Measurements from ENCODE around the gene MAGEF1. TPM values are rescaled to one million over a fixed set of nuclear protein-coding genes. Genes with fewer than 3 reads are reported as not detected.

The MAGEF1 gene
- total and polyA plus RNA-seq, 10 of the 15 experiments (the other 5 are each of a cell fraction or from before 2014, with no cell fraction given): 2.3 to 62.2 (median 27.1) TPM

DNA sequence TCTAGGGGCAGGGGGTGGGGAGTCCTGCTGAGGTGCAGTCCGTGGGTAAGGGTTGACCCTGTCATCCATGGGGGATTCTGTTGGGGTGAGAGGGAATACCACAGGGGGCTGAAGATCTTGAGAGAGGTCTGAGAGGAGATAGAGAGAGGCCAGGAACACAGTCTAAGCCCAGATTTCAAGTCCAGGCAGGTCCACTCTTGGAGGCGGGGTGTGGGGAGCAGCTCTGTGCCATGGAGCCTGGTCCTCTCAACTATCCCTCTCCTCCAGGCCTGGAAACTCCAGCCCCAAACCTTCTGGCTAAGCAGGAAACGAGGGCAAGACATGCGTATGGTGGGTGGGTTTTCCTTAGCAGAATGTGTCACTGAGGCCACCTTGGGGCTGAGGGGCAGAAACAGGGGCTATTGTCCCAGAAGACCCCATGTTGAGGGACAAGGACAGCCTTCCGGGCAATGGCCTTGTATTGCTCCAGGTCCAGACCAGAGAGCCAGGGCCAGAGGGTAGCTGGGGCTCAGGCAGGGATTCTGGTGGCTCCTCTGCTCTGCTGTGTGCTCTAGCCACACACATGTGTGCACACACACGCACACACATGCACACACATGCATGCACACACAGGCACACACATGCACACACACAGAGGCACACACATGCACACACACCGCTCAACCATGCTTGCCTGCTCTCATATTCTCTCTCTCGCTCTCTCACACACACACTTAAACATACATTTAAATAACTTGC, 48.6 kb upstream of the MAGEF1 start (continued):
- TF ChIP-seq E2F8 (IDR thresholded peaks at IDR 0.05; ENCODE audit: low read depth, partially characterized antibody): no peak
- TF ChIP-seq ZNF622 (IDR thresholded peaks at IDR 0.05): no peak

GRCh38 chr3:184759666-184760200, 47.9 kb upstream of the MAGEF1 start:
- no peak overlapping the region for H3K27ac ChIP-seq (ENCODE audit: control insufficient read depth, insufficient read depth)
- WGBS (ENCODE audit: insufficient coverage, insufficient replicate concordance, low lambda C conversion rate, missing lambda C conversion rate): 38% methylated on average over 12 of the region's 14 CpGs
- no peaks in the 10 kb centered on the region for H3K9me3 ChIP-seq (replicated peaks; ENCODE audit: control insufficient read depth, insufficient read depth, low read length)
- H3K27me3 ChIP-seq (replicated peaks in 1 of 2; ENCODE audit: control insufficient read depth in 2 of 2, insufficient read depth in 2 of 2, low read length in 1 of 2): no peaks in the 10 kb centered on the region
- no peak overlapping the region for H3K4me2 ChIP-seq (ENCODE audit: control insufficient read depth, insufficient read depth)
- no peaks in the 10 kb centered on the region for H3K79me2 ChIP-seq (ENCODE audit: control insufficient read depth, insufficient read depth, low read length)
- no peak overlapping the region for H3K9ac ChIP-seq (ENCODE audit: control insufficient read depth, insufficient read depth, low read length)
- no peaks in the 10 kb centered on the region for H3K36me3 ChIP-seq (ENCODE audit: control insufficient read depth in 2 of 2, insufficient read depth in 2 of 2, low read length in 1 of 2)
- in situ Hi-C loops (cut with MboI): no loop called here
- intact Hi-C loops (cut with micrococcal nuclease; ENCODE audit: unreplicated experiment): no loop called here
- DNase-seq (ENCODE audit: low read depth, low spot score) (no peak), ATAC-seq (no peak), FAIRE-seq (no peak)
- ChIA-PET POLR2A (no interaction called here), CTCF (interaction anchor here (0.7 to 1.0 kb wide), 2 partner anchors 9 to 20 kb away, joined by 3 read pairs; no protein-coding TSS in a partner anchor), SMC1A (ENCODE audit: uncharacterized antibody, unreplicated experiment) (no interaction called here), RAD21 (ENCODE audit: unreplicated experiment) (no interaction called here)
- BruUV-seq (replicated peaks): no TSS peak
- no peak overlapping the region for H3K4me3 ChIP-seq
- H2AFZ ChIP-seq (ENCODE audit: control insufficient read depth, low read depth, low read length): no peak overlapping the region
- H3K4me1 ChIP-seq (ENCODE audit: control insufficient read depth, insufficient read depth, low read length): peaks cover 4% of the 10 kb centered on the region; the same call in 1 of the 2 replicates
- TF ChIP-seq ZNF24 (IDR thresholded peaks at IDR 0.05) (no peak), ZNF274 (IDR thresholded peaks at IDR 0.05; ENCODE audit: insufficient read depth, insufficient read length) (no peak), PAX8 (IDR thresholded peaks at IDR 0.05) (no peak), RCOR1 (conservative IDR thresholded peaks at IDR 0.05; ENCODE audit: low read depth, low read length) (no peak)
- no peaks in the 10 kb centered on the region for H4K20me1 ChIP-seq (ENCODE audit: control insufficient read depth, insufficient read depth)

All from GM12878 (cell line).